HPDE6-E6E7 (cell line): ENCODE measurements around the gene TRIM63.
A peak's percentile ranks its signal among the peaks of the same experiment; 100 is the strongest.

ENCODE experiments used
- DNase-seq: peaks from one replicate; pipeline ENCODE4 v3.0.0; 2011; ENCODE audit warnings: missing footprints; ENCODE audit errors: extremely low spot score

TRIM63 gene

DNA sequence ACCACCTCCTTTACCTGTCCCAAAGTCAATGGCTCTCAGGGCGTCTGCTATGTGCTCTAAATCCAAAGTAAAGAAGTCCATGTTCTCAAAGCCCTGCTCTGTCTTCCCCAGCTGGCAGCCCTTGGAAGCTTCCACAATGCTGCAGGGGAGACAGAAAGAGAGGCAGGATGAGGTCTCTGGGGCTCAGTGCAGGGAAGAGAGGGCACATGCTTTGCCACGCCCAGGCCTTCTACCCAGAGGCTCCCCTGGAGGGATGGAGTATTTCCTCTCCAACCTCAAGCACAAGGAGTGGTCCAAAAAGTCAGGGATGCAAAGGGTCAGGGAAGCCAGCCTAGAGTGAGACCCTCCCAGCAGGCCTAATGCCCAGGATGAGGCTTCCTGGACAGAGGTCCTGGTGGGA is 10.2 kb downstream of the TRIM63 start:
- DNase-seq = no peak

DNA sequence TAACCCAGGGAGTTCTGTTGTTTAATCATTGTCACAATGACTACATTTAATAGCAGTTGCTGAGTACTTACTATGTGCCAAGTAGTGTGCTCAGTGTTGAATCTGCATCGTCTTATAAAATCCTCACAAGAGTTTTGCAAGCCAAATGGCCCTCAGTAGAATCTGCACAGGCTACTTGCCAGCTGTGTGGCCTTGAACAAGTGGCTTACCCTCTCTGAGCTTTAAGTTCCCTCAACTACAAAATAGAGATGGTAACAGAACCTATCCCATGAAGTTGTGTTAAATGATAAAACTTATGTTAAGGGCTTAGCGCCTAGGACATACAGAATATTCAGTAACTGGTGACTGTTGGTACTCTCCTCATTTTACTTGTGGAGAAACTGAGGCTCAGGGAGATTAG is 12.4 kb downstream of the TRIM63 start:
- no peak for DNase-seq

DNA sequence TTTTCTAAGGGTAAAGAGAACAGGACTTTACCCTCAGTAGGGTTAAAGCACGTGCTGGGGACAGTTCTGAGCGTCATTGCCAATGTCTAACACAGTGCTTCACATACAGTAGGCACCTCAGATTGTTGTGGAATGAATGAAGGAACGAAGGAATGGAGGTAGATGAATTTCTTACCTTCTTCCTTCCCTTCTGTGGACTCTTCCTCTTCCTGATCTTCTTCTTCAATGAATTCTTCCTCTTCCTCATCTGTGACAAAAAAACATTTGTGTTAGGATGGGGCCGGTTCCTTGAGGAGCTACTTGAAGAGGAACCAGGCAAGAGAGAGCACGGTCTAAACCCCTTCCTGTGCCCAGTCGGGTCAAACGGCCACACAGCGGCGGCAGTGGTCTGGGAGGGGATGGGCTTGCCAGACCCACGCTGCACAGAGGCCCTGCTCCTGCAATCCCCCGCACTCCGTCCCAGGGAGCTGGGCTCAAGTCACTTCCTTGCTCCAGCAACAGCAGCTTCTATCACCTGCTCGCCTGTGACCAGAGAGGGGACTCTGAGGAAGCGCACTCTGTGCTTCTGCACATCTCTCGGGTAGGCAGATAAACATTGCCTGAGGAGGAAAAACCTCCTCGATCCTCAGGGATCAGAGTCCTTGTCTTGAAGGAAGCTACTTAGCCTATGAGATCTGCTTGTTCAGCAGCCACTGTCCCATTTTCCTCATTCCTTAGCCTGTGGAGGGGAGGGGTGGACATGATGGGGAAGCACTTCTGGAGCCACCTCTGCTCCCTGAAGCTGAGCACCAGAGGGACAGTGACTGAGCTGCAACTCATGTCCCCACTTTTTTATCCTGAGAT is 13.5 kb downstream of the TRIM63 start:
- DNase-seq = no peak

DNA sequence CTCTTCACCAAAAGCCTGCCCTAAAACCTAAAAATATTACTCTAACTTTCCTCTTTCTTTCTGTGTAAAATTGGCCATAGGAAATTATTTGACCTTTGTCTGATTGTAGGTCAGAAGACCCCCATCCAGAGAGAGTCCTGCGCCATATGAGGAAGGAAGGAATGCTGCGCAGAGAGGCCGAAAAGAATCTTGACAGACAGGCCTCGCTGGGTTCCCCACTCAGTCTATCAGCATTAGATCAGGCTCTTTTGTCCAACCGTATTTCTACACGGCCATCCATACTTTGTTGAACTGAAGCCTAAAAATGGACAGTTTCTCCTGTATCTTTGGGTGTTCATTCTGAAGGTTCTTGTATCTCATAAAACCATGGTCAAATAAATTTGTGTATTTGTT is 17.2 kb downstream of the TRIM63 start:
- no peak for DNase-seq

DNA sequence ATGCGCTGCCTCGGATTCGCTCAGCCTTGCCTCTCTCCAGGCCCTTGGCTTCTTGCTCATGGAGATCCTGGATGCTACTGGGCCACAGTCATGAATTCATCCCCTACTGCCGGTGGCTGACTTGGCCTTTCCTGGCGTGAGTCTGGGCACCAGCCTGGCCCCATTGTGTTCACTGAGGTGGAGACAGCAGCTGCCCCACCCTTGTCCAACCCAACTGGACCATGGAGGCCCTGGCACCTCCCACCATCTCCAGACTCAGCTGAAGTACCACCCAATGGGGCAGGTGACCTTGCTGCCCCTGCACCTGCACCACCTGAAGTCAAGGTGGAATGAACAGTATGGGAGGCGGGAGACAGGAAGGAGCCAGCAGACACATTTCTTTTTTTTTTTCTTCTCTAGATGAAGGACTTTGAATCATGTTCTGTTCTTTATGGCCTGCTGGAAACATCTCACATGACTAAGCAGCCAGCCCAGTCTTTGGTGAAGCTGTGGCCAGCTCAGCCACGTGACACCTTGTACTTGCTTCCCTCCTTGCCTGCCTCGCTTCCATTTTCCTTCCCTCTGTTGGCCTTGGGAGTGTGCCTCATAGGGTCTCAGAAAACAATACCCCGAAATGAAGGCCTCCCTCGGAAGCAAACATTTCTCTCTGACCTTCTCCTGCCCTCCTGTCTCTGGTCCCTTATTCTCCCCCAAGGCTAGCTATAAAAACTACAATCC is 17.7 kb downstream of the TRIM63 start:
- no peak for DNase-seq

DNA sequence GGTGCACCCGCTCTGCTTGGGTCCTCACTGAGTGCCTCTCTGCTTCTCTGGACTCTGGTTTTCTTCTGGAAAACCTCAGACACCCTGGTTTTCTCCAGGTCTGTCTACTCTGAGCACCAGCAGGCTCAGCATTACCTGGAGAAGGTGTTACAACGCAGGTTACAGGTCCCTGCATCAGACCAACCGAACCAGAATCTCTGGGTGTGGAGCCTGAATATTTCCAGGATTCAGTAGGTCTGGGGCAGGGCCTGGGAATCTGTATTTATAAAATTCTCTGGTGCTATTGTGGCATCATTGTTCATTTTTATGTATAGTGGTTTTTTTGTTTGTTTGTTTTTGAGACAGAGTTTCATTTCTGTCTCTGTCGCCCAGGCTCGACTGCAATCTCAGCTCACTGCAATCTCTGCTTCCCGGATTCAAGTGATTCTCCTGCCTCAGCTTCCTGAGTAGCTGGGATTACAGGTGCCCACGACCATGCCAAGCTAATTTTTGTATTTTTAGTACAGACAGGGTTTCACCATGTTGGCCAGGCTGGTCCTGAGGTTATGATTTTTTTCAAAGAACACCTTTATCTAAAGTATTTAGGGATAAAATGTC is 20.1 kb downstream of the TRIM63 start:
- DNase-seq = no peak

DNA sequence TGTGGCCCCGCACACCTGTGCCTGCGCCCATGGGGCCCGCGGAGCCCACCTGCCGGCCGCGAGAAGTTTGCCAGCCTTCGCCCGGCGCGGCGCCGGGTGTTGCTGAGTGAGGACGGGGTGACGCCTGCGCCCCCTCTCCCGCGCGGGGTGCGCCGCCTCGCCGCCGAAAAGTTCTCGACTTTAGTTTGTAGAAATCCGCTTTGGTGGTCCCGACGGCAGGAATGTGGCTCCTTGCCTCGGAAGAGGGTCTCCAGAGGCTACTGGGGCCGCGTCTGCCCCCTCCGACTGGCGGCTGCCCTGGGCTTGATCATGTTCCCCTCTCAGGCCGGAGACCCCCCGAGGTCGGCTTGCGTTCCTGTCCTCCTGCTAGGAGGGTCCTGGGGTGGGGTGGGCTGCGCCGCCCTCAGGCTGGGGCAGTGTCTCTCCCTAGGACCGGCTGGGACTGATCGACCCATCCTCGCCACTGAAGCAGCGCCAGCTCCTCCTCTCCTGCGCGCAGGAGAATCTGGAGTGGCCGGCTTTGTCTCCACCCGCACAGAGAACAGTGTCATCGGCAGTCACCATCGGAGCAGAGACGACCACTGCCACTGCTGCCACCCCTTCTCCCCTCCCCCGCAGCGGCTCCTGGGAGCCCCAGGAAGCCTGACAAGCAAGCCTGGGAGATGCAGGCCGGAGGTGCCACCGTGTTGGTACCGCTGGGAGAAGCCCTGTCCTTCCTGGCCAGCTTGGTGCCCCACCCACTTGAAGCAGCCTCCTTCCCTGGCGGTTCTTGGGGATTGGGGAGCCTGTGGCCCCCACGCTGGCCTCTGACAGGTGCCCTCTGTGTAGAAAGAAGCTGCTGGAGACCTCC is 21.0 kb downstream of the TRIM63 start:
- no peak for DNase-seq

DNA sequence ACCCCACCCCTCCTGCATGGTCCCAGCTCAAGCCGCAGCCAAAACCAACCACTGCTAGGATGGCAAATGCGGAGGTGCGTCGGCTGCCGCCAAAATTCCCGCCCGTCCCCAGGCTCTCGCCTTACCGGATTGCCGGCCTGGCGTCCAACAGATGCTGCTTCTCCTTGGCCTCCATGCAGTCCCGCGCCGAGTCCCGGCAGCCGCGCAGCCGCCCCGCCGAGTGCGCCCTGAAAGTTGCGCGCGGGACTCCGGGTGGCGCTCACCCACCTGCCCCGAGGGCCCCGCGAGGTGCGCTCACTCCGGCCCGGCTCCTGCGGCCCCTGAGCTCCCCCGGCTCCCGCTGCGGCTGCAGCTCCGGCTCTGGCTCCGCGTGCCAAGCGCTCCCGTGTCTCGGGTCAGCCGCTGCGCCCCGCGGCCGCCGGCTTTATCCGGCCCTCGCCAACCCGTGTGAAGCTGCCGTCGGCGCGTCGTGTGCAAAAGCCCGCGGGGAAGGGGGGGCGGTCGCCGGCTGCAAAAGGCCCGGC is 21.6 kb downstream of the TRIM63 start, which contains the start of gene SLC30A2:
SLC30A2 (minus strand) TSS at position 397 of the 524 bp plus-strand sequence; CDS start at position 175, 222 bp downstream.
- DNase-seq = no peak

DNA sequence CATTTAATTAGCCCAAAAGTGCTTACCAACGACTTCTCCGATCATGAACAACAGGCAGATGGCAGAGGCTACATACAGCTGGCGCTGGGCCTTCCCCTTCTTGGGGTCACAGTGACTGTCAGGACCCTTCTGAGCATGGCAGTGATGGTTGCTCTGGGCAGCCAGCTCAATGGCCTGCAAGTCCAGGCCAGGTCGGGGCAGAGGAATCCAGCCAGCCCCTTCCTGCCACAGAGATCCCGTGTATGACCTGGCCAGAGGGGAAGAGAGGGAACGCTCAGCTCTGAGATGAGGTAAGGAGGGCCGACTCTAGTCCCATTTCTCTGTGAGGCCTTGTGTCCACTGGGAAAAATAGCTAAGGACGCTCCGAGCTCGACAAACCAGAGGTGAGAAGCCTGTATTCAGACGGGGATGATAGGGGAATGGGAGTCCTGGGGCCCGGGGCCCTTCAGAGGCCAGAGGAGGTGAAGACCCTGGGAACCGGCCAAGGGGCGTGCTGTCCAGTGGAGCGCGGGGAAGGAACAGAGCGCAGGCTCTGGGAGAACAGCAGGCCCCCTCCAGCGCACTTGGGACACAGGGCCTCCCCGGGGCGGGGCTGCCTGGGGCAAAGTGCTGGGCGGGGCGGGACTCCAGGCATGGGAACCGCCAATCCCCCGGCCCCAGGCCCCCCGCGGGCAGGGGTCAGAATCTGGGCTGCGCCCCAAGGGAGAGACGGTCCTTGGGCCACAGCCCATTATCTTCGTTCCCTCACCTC is 22.3 kb downstream of the TRIM63 start:
- no peak for DNase-seq

DNA sequence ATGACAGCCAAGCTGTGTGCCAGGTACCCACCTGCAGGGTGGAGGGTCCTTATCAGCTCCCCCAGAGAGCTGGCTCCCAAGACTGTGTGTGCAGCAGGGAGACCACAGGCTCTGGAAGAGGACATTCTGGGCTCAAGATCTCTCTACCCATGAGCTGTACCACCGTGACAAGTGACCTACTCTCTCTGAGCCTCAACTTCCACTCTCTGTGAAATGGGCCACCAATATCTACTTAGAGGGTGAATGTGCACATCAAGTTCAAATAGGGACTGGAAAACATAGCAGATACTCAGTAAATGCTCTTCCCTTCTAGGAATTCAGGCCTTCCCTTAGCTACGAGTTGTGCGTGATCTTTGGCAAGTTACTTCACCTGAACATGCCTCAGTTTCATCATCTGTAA is 23.0 kb downstream of the TRIM63 start:
- no peak for DNase-seq

DNA sequence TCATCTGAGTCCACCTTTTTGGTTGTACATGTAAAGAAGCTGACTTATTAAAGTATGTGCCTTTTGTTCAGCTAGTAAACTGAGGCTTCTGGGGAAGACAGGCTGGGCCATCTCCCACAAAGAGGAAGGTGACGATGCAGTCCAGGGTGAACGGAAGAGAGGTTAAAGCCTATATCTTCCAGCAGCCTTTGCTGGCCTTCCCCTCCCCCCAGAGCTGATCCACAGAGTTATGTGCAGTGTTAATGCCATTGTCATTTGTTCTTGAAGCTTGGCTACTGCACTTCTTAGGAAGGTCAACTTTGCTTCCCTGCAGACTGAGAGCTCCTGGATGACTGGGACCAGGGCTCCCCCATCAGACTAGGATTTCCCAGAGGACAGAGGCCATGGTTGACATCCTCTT is 23.7 kb downstream of the TRIM63 start:
- no peak for DNase-seq

DNA sequence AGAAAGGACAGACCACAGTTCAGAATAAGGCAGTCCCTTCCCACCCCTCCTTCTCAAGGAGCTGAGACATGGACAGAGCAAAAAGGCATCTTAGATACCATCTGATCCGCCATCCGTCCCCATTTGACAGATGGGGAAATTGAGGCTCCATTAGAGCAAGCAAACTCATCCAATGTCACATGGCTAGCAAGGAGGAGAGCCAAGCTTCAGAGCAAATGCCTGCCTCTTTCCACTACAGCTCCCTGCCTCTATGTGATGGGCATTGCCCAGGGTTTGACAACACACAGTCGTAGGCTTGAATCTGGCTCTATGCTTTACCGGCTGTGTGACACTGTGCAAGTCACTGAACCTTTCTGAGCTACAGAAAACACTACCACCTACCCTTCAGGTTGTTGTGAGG is 25.5 kb downstream of the TRIM63 start:
- DNase-seq = no peak

DNA sequence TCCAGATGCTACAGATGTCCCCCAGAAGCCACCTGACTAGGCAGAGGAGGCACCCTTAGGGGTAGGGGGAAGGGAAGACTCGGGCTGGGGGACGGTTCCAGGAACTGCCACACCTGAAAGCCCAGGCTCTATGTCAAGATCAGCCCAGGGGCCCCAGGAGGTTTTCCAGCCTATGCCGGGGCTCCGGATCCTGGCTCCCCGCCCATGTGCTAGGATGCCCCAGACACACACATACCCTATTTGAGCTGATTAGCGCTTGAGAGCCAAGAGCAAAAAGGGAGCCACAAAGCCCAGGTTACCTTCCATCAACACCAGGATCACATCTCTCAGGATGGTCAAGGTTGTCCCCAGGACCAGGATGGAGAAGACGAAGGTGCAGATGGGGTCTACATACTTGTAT is 26.0 kb downstream of the TRIM63 start:
- no peak for DNase-seq

DNA sequence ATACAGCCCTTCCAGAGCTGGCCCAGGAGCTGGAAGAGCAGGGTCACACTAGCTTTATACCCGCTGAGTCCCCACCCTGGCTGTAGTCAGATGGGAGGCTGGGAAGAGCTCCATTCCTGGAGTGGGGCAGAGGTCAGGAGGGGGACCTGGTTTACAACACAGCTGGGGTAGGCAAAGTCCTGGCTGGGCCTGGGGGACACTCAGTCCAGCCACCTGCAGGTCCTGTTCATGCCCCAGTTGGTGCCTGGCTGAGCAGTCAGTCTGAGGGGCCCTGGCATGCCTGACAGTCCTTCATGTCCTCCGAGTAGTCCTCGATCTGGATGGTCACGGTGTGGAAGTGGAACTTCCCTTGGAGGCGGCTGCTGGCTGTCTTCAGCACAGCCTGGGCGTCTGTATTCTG is 28.5 kb downstream of the TRIM63 start:
- no peak for DNase-seq

DNA sequence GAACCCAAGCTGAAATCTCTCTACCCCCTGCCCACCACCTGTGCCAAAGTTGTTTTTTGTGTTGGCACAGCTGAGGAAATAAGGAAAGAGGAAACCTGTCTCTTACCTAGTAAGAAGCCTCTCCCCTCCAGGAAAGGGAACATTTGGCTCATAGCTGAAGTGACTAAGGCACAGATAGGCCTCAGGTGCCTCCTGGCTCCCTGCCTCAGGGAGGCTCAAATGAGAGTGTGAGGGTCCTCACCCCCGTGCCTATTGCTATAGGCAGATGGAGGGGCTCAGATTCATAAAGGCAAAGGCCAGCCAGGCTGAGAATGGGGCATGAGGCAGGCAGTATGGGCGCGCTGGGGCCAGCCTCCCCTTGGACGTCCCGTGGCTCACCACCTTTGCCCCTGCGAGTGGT is 29.0 kb downstream of the TRIM63 start:
- DNase-seq = no peak

DNA sequence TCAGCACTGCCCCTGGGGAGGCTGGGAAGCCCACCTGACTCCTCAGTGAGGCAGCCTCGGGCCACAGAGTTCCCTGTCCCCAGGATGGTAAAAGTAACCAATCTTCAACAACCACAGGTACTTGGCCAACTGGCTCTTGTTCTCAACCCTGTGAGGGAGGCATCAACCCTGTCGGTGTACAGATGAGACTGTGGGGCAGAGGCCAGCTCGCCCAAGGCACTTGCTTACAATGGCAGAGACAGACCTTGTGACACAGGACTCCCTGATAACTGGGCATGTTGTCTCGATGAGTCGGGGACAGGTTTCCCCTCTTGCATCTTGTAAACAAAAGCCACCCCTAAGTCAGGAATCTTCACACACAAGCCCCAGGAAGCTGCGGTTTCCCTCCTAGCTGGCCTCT is 29.5 kb downstream of the TRIM63 start:
- no peak for DNase-seq

DNA sequence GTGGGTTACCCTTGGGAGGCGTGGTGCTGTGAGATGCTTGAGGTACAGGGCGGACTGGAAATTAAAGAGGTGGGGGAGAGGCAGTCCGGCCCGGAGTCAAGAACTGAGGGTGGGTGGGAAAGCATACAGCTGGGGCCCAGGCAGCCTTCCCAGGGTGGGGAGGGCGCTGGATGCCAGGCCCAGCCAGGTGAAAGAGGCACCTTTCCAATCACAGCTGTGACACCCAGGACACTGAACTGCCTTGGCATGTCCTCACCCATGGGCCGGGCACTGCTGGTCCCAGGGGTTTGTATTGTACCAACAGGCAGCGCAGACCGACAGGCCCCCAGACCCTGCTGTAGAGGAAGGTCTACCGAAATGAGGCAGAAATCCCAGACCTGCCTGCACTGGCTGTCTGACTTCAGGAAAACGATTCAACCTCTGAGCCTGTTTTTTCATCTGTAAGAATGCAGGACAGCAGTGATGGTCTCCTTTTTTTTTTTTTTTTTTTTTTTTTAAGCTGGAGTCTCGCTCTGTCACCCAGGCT is 30.6 kb downstream of the TRIM63 start:
- no peak for DNase-seq

DNA sequence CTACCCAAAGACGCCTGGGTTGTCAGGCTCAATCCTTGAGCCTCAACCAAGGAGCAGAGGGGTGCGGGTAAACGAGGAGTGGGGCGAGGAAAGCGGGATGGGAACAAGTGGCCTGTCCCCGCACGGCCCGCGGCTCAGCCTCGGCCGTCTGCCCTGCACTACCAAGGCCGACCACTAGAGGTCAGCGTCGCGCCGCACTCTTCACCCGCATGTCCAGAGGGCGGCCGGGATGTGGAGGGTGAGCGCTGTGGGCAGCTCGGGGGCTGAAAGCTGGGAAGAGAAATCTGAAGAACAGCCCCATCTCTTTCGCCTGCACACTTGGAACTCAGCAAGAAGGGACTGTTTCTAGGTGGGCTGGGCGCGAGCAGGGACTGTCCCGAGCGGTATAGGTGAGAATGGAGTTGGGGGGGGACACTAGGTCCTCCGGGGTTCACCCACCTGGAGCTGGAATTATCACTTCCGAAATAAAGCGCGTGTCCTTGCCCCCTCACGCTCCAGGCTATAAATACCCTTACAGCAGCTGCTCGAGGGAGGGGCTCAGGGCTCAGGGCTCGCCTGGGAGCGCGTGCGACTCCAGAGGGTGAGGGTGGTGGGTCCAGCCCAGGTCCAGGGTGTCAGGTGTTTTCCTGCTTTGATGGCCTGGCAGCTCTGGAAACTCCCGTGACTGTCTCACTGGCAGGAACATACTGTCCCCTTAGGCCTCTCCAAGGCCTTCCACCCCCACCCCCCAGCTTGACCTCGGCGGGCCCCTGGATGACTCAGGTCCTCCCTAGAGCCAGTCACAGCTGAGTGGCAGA is 31.3 kb downstream of the TRIM63 start:
- peak; percentile 79 for DNase-seq

DNA sequence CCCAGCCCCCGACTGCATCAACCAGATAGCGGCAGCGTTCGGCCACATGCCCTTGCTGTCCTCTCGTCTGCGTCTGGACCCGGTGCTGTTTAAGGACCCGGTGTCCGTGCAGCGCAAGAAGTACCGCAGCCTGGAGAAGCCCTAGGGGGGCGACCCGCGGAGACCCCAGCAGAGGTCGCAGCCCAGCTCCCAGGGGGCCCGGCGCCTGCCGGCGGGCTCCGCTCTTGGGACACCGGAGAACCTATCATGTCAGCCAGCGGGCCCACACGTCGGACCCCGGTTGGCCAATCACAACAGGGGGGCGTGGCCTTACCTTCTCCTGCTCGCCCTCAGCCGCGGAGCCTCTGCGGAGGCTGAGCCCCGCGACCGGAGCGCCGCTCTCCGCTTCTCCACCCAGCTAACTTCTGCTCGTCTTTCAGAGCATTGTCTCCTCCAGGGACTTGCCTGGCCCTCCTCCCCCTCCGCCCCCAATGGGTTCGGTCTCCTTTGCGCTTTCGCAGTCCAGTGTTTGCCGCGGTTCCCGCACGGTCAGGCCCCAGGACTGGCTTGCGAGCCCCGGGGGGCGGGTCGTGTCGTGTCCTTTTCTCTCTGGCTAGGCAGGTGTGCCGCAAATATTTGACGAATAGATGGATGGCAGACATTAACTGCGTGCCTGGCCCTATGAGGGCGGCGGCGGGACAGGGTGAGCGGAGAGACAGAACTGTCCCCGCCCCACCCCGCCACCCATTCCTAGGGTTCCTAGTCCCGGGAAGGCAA is 32.0 kb downstream of the TRIM63 start:
- DNase-seq = peak; percentile 99
